HG02970 (cell line): ENCODE results near the gene TBC1D14.

ENCODE experiments used
- ATAC-seq: cut with Tn5 transposase; IDR thresholded peaks from one replicate; pipeline ENCODE4 v1.9.1; 2021; ENCODE audit warnings: mild to moderate bottlenecking, moderate library complexity, moderate number of reproducible peaks; ENCODE audit not compliant: unreplicated experiment, low FRiP score

The TBC1D14 gene

GRCh38 chr4:6991771-6992557, 82.3 kb downstream of the TBC1D14 start:
- ATAC-seq: no peak

GRCh38 chr4:6992728-6993677, 83.4 kb downstream of the TBC1D14 start:
- ATAC-seq: no peak

- ATAC-seq: no peak
Observed at GRCh38 chr4:6996481-6996880, 86.9 kb downstream of the TBC1D14 start.

- no peak for ATAC-seq
Observed at GRCh38 chr4:6999172-7000086, 89.8 kb downstream of the TBC1D14 start.

GRCh38 chr4:7000421-7001176, 91.0 kb downstream of the TBC1D14 start:
- ATAC-seq: no peak

GRCh38 chr4:7001271-7001670, 91.6 kb downstream of the TBC1D14 start:
- ATAC-seq: no peak

- no peak for ATAC-seq
Observed at GRCh38 chr4:7002336-7002735, 92.7 kb downstream of the TBC1D14 start.

GRCh38 chr4:7003176-7003878, 93.7 kb downstream of the TBC1D14 start:
- no peak for ATAC-seq

GRCh38 chr4:7003879-7004240, 94.2 kb downstream of the TBC1D14 start:
- ATAC-seq: no peak

GRCh38 chr4:7004331-7004730, 94.7 kb downstream of the TBC1D14 start:
- ATAC-seq: no peak

- no peak for ATAC-seq
Observed at GRCh38 chr4:7005571-7005970, 95.9 kb downstream of the TBC1D14 start.

GRCh38 chr4:7006411-7006810, 96.8 kb downstream of the TBC1D14 start:
- no peak for ATAC-seq

GRCh38 chr4:7007142-7007907, 97.7 kb downstream of the TBC1D14 start:
- no peak for ATAC-seq

- no peak for ATAC-seq
Observed at GRCh38 chr4:7007944-7008343, 98.3 kb downstream of the TBC1D14 start.

- no peak for ATAC-seq
Observed at GRCh38 chr4:7009564-7009963, 99.9 kb downstream of the TBC1D14 start.

GRCh38 chr4:7013175-7013574, 103.5 kb downstream of the TBC1D14 start:
- no peak for ATAC-seq

GRCh38 chr4:7014815-7015214, 105.2 kb downstream of the TBC1D14 start:
- no peak for ATAC-seq

- no peak for ATAC-seq
Observed at GRCh38 chr4:7015383-7016035, 105.9 kb downstream of the TBC1D14 start.
